Measurements from ENCODE around the gene SLIT3.

SLIT3 gene

DNA sequence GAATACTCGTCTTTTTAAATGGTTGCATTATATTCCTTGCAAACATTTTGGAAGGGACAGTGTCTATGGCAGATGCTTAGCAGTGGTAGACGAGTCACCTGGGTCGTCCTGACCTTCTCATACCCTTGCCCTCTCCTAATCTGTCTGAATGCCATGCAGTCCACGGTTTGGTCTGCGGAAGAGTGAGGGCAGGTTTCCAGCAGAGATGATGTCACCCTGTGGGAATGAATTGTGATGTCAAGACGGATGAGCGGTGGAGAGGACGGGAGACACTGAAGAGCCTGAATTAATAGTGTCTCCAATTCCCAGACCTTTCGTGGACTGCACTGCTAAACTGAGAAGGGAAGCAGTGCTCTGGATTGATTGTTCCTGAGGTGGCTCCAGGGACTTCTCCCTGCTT is 392.7 kb downstream of the SLIT3 start (continued):
- TF ChIP-seq KLF8 (tag by site-specific recombination; IDR thresholded peaks at IDR 0.05), result no peak
- no peak for TF ChIP-seq ZNF48 (tag by site-specific recombination; IDR thresholded peaks at IDR 0.05)

DNA sequence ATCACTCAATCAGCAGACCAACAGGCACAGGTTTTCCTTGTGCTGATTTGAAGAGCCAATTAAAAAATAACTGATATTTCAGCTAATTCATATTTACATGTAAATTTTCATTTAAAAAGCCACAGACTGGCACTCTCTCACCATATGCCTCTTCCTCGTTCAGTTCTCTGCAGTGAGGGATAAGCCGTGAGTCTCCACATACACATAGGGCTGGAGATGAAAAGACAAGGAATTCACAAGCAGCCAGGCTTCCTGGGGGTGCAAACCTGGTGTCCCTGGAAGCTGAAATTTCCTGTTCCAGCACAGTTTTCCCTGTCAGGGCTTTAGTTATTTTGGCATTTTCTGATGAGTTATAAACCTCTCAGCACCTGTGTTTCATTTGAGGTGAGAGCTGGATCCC is 397.9 kb downstream of the SLIT3 start:
- Histone ChIP-seq H3K9me3 (ENCODE audit: control insufficient read depth, insufficient read depth, low read depth, low read length) (no peaks in the 10 kb centered on the region), H3K4me1 (ENCODE audit: control insufficient read depth, insufficient read depth, low read length) (peaks cover 7% of the 10 kb centered on the region), H3K4me3 (ENCODE audit: low read depth, low read length) (no peak overlapping the region), H3K27ac (ENCODE audit: extremely low read depth, low read depth, low read length) (no peak overlapping the region), H3K36me3 (ENCODE audit: control insufficient read depth in 2 of 2, insufficient read depth in 1 of 2, low read length in 2 of 2) (no peaks in the 10 kb centered on the region)
- TF ChIP-seq, protein P1, sequence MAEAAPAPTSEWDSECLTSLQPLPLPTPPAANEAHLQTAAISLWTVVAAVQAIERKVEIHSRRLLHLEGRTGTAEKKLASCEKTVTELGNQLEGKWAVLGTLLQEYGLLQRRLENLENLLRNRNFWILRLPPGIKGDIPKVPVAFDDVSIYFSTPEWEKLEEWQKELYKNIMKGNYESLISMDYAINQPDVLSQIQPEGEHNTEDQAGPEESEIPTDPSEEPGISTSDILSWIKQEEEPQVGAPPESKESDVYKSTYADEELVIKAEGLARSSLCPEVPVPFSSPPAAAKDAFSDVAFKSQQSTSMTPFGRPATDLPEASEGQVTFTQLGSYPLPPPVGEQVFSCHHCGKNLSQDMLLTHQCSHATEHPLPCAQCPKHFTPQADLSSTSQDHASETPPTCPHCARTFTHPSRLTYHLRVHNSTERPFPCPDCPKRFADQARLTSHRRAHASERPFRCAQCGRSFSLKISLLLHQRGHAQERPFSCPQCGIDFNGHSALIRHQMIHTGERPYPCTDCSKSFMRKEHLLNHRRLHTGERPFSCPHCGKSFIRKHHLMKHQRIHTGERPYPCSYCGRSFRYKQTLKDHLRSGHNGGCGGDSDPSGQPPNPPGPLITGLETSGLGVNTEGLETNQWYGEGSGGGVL (tag by site-specific recombination; IDR thresholded peaks at IDR 0.05), result no peak
- TF ChIP-seq ZSCAN30 (tag by site-specific recombination; IDR thresholded peaks at IDR 0.05), result no peak
- no peak for TF ChIP-seq ZNF658 (tag by site-specific recombination; IDR thresholded peaks at IDR 0.05)
- TF ChIP-seq, protein P2, sequence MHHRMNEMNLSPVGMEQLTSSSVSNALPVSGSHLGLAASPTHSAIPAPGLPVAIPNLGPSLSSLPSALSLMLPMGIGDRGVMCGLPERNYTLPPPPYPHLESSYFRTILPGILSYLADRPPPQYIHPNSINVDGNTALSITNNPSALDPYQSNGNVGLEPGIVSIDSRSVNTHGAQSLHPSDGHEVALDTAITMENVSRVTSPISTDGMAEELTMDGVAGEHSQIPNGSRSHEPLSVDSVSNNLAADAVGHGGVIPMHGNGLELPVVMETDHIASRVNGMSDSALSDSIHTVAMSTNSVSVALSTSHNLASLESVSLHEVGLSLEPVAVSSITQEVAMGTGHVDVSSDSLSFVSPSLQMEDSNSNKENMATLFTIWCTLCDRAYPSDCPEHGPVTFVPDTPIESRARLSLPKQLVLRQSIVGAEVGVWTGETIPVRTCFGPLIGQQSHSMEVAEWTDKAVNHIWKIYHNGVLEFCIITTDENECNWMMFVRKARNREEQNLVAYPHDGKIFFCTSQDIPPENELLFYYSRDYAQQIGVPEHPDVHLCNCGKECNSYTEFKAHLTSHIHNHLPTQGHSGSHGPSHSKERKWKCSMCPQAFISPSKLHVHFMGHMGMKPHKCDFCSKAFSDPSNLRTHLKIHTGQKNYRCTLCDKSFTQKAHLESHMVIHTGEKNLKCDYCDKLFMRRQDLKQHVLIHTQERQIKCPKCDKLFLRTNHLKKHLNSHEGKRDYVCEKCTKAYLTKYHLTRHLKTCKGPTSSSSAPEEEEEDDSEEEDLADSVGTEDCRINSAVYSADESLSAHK (tag by site-specific recombination; IDR thresholded peaks at IDR 0.05), result no peak
- TF ChIP-seq ZNF433 (tag by site-specific recombination; IDR thresholded peaks at IDR 0.05; ENCODE audit: low read depth), result no peak
- TF ChIP-seq ZSCAN23 (tag by site-specific recombination; IDR thresholded peaks at IDR 0.05), result no peak
- no peak for TF ChIP-seq SP2 (tag by site-specific recombination; IDR thresholded peaks at IDR 0.05)
- no peak for TF ChIP-seq ZNF292 (tag by site-specific recombination; IDR thresholded peaks at IDR 0.05; ENCODE audit: borderline replicate concordance, low read depth)
- TF ChIP-seq ZNF623 (tag by site-specific recombination; IDR thresholded peaks at IDR 0.05), result no peak
- no peak for TF ChIP-seq ZNF768 (tag by site-specific recombination; IDR thresholded peaks at IDR 0.05)
- TF ChIP-seq ZNF211 (tag by site-specific recombination; IDR thresholded peaks at IDR 0.05; ENCODE audit: low read depth), result no peak
- TF ChIP-seq, protein P3, sequence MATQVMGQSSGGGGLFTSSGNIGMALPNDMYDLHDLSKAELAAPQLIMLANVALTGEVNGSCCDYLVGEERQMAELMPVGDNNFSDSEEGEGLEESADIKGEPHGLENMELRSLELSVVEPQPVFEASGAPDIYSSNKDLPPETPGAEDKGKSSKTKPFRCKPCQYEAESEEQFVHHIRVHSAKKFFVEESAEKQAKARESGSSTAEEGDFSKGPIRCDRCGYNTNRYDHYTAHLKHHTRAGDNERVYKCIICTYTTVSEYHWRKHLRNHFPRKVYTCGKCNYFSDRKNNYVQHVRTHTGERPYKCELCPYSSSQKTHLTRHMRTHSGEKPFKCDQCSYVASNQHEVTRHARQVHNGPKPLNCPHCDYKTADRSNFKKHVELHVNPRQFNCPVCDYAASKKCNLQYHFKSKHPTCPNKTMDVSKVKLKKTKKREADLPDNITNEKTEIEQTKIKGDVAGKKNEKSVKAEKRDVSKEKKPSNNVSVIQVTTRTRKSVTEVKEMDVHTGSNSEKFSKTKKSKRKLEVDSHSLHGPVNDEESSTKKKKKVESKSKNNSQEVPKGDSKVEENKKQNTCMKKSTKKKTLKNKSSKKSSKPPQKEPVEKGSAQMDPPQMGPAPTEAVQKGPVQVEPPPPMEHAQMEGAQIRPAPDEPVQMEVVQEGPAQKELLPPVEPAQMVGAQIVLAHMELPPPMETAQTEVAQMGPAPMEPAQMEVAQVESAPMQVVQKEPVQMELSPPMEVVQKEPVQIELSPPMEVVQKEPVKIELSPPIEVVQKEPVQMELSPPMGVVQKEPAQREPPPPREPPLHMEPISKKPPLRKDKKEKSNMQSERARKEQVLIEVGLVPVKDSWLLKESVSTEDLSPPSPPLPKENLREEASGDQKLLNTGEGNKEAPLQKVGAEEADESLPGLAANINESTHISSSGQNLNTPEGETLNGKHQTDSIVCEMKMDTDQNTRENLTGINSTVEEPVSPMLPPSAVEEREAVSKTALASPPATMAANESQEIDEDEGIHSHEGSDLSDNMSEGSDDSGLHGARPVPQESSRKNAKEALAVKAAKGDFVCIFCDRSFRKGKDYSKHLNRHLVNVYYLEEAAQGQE (tag by site-specific recombination; IDR thresholded peaks at IDR 0.05), result no peak
- no peak for TF ChIP-seq ZNF621 (tag by site-specific recombination; IDR thresholded peaks at IDR 0.05)
- TF ChIP-seq, protein P4, sequence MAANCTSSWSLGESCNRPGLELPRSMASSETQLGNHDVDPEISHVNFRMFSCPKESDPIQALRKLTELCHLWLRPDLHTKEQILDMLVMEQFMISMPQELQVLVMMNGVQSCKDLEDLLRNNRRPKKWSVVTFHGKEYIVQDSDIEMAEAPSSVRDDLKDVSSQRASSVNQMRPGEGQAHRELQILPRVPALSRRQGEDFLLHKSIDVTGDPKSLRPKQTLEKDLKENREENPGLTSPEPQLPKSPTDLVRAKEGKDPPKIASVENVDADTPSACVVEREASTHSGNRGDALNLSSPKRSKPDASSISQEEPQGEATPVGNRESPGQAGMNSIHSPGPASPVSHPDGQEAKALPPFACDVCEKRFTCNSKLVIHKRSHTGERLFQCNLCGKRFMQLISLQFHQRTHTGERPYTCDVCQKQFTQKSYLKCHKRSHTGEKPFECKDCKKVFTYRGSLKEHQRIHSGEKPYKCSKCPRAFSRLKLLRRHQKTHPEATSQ (tag by site-specific recombination; IDR thresholded peaks at IDR 0.05), result no peak
- no peak for TF ChIP-seq ZNF341 (tag by site-specific recombination; IDR thresholded peaks at IDR 0.05; ENCODE audit: low read depth)
- TF ChIP-seq REPIN1 (tag by site-specific recombination; IDR thresholded peaks at IDR 0.05; ENCODE audit: low read depth), result no peak
- TF ChIP-seq YY2 (tag by site-specific recombination; IDR thresholded peaks at IDR 0.05), result no peak
- TF ChIP-seq ZNF664 (tag by site-specific recombination; IDR thresholded peaks at IDR 0.05), result no peak
- POLR2A ChIA-PET, result no interaction called here
- CTCF ChIA-PET, result no interaction called here
